ENCODE results near the gene PRDM16. TPM values are rescaled to one million over a fixed set of nuclear protein-coding genes. Genes with fewer than 3 reads are reported as not detected.

Gene PRDM16
- total and polyA plus RNA-seq, 3 donors from 2014 or later, result 2.1 to 5.6 (median 4.7) TPM

DNA sequence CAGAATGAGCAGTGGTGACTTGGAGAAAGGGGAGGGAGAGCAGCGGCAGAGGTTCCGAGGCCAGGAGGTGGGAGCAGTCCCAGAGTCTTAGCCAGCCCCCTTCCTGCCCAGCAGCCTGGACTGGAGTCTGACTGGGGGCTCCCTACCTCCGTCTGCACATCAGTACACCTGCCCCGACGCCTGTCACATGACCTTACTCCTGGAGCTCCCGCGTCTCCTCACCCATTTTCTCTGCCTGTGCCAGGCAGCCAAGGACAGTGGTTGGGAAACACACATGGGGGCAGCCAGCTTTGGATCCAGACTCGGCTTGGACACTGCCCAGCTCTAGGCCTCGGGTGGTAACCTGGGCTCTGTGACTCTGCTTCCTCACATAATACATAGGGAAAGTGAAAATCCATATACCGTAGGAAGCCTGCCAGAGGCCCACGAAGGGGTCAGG lies 30.9 kb upstream of the PRDM16 start:
- DNase-seq, result peak; percentile 23
- no peaks in the 10 kb centered on the region for H3K36me3 ChIP-seq (ENCODE audit: low read depth, missing control alignments)
- no peaks in the 10 kb centered on the region for H3K9me3 ChIP-seq
- no peaks in the 10 kb centered on the region for H3K27me3 ChIP-seq
- peaks cover 21% of the 10 kb centered on the region for H3K4me1 ChIP-seq
- intact Hi-C loops (cut with DNase I; ENCODE audit: low total_unique reads), result no loop called here
- H3K4me3 ChIP-seq, result no peak overlapping the region
- WGBS, 2 donors, result 70 to 72% methylated on average over 7 to 11 of the region's 11 CpGs
- no peak overlapping the region for H3K27ac ChIP-seq
- TF ChIP-seq, protein P1, sequence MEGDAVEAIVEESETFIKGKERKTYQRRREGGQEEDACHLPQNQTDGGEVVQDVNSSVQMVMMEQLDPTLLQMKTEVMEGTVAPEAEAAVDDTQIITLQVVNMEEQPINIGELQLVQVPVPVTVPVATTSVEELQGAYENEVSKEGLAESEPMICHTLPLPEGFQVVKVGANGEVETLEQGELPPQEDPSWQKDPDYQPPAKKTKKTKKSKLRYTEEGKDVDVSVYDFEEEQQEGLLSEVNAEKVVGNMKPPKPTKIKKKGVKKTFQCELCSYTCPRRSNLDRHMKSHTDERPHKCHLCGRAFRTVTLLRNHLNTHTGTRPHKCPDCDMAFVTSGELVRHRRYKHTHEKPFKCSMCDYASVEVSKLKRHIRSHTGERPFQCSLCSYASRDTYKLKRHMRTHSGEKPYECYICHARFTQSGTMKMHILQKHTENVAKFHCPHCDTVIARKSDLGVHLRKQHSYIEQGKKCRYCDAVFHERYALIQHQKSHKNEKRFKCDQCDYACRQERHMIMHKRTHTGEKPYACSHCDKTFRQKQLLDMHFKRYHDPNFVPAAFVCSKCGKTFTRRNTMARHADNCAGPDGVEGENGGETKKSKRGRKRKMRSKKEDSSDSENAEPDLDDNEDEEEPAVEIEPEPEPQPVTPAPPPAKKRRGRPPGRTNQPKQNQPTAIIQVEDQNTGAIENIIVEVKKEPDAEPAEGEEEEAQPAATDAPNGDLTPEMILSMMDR (IDR thresholded peaks at IDR 0.05), result no peak
- TF ChIP-seq POLR2A (IDR thresholded peaks at IDR 0.05), result no peak

DNA sequence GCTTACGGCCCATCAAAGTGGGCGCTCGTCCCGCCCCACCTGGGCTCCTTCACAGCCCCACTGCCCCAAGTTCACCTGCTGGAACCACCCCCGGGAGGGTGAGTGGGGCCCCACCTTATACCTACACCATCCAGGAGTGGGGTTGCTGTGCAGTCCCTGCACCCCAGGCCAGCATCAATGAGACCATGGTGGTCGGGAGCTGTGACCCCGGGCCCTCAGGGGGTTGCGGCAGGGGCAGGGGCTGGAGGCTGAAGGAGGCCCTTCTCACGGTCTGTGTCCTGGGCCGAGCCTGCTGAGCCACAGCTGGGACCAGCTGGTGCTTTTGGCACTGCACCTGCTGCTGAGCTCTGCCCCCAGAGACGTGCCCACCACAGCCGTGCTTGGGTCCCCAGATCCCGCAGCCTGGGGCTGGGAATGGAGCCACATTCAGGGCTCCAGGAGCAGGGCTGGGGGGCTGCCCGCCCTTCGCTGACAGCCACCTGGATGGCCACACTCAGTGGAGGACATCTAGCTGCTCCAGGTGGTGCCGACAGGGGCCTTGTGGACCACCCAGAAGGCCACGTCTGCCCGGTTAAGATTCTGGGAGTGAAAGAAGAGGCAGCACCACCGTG lies 30.3 kb upstream of the PRDM16 start:
- Histone ChIP-seq H3K27ac (no peak overlapping the region), H3K36me3 (ENCODE audit: low read depth, missing control alignments) (no peaks in the 10 kb centered on the region), H3K27me3 (no peaks in the 10 kb centered on the region), H3K4me1 (peaks cover 21% of the 10 kb centered on the region), H3K4me3 (no peak overlapping the region), H3K9me3 (no peaks in the 10 kb centered on the region)
- peak; percentile 7 for DNase-seq
- no peak for TF ChIP-seq POLR2A (IDR thresholded peaks at IDR 0.05)
- TF ChIP-seq, protein P1 (IDR thresholded peaks at IDR 0.05), result no peak
- WGBS, 2 donors, result 70 to 74% methylated on average over 6 to 17 of the region's 19 CpGs
- intact Hi-C loops (cut with DNase I; ENCODE audit: low total_unique reads), result no loop called here

DNA sequence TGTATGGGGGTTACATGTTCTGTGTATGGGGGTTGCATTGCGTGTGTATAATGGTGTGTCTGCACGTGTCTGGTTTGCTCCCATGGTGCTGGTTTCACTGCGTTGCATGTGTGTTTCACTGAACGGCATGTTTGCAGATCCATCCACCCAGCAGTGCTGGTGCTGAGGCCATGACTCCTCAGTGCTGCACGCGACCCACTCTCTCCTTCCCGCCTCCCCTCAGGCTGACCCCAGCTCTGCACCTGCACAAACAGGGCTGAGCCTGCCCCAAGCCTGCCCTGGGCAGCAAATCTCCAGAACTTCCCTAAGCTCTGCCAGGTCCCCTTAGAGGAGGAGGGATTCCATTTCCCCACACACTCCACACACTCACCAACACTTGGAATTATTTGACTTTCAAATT lies 29.0 kb upstream of the PRDM16 start:
- Histone ChIP-seq H3K9me3 (no peaks in the 10 kb centered on the region), H3K4me3 (no peak overlapping the region), H3K27me3 (no peaks in the 10 kb centered on the region), H3K27ac (no peak overlapping the region), H3K4me1 (peaks cover 21% of the 10 kb centered on the region), H3K36me3 (ENCODE audit: low read depth, missing control alignments) (no peaks in the 10 kb centered on the region)
- whole genome bisulfite sequencing, 2 donors, result 90 to 91% methylated on average over 5 to 7 of the region's 7 CpGs
- TF ChIP-seq POLR2A (IDR thresholded peaks at IDR 0.05), result no peak
- TF ChIP-seq, protein P1 (IDR thresholded peaks at IDR 0.05), result no peak
- DNase-seq, result no peak
- intact Hi-C loops (cut with DNase I; ENCODE audit: low total_unique reads), result no loop called here

DNA sequence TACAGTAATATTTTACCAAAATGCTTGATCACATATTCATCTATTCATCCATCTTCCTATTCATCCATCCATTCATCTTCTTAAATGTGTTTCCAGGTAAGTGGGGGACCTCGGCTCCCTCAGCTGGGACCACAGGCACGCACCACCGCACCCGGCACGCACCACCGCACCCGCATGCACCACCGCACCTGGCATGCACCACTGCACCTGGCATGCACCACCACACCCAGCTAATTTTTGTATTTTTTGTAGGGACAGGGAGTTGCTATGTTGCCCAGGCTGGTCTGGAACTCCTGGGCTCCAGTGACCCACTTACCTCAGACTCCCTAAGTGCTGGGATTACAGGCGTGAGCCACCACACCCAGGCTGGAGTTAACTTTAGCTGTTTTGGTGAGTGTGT lies 26.5 kb upstream of the PRDM16 start:
- DNase-seq, result no peak
- no peak for TF ChIP-seq POLR2A (IDR thresholded peaks at IDR 0.05)
- TF ChIP-seq, protein P1 (IDR thresholded peaks at IDR 0.05), result no peak
- intact Hi-C loops (cut with DNase I; ENCODE audit: low total_unique reads), result no loop called here
- Histone ChIP-seq H3K4me3 (no peak overlapping the region), H3K9me3 (no peaks in the 10 kb centered on the region), H3K27ac (no peak overlapping the region), H3K27me3 (no peaks in the 10 kb centered on the region), H3K36me3 (ENCODE audit: low read depth, missing control alignments) (no peaks in the 10 kb centered on the region), H3K4me1 (peaks cover 5% of the 10 kb centered on the region)
- 91 to 94% methylated on average over 9 of the region's 9 CpGs for WGBS, 2 donors

DNA sequence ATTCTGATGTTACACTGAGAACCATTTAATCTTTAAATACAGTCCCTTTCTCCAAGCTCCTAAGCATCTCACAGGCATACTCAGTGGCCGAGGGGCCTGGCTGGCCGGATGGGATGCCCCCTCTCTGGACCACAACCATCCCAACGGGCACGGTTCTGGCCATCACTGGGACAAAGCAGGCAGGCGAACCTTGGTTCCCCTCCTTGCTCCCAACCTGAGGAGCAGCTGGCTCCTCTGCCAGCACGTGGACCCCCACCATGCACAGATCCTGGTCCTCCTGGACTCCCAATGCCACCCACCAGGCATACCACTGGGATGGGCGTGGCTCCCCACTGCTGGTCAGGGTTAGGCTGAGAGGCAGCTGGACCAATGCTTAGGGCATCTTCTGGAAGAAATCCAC lies 19.8 kb upstream of the PRDM16 start:
- intact Hi-C loops (cut with DNase I; ENCODE audit: low total_unique reads), result no loop called here
- Histone ChIP-seq H3K4me3 (no peak overlapping the region), H3K27ac (no peak overlapping the region), H3K27me3 (no peaks in the 10 kb centered on the region), H3K36me3 (ENCODE audit: low read depth, missing control alignments) (no peaks in the 10 kb centered on the region), H3K4me1 (no peaks in the 10 kb centered on the region), H3K9me3 (no peaks in the 10 kb centered on the region)
- TF ChIP-seq, protein P1 (IDR thresholded peaks at IDR 0.05), result no peak
- TF ChIP-seq POLR2A (IDR thresholded peaks at IDR 0.05), result no peak
- 74 to 87% methylated on average over 7 of the region's 7 CpGs for whole genome bisulfite sequencing, 2 donors
- DNase-seq, result no peak

Data from testis (tissue), 3 donors.